Liver (tissue), 9 donors: ENCODE measurements around the gene TMEM176A. TPM values are rescaled to one million over a fixed set of nuclear protein-coding genes. Genes with fewer than 3 reads are reported as not detected.

Source experiments
- DNase-seq: peaks from one replicate; pipeline ENCODE4 v3.0.0-alpha.2; 2017; ENCODE audit warnings: low spot score
- H3K27ac ChIP-seq, 2 donors: one replicate each; pipeline ENCODE4 v1.7.0; 2013; ENCODE audit warnings: inconsistent platforms in 2 of 2, low read length in 2 of 2, control low read depth in 1 of 2, low read depth in 1 of 2, mild to moderate bottlenecking in 1 of 2
- H3K27me3 ChIP-seq, 4 donors: one replicate each; pipeline versions ENCODE4 v1.6.1 to v1.7.0; 2013; ENCODE audit warnings: low read length in 3 of 4, inconsistent platforms in 1 of 4, mild to moderate bottlenecking in 1 of 4, moderate library complexity in 1 of 4; ENCODE audit not compliant: control insufficient read depth in 4 of 4, insufficient read depth in 4 of 4
- H3K36me3 ChIP-seq, 4 donors: one replicate each; pipeline versions ENCODE4 v1.6.1 to v1.7.0; 2013; ENCODE audit warnings: low read length in 3 of 4, mild to moderate bottlenecking in 3 of 4, low read depth in 1 of 4, moderate library complexity in 1 of 4; ENCODE audit not compliant: control insufficient read depth in 4 of 4, insufficient read depth in 3 of 4
- H3K4me1 ChIP-seq, 4 donors: one replicate each; pipeline versions ENCODE4 v1.6.1 to v1.7.0; 2013; ENCODE audit warnings: low read length in 3 of 4, mild to moderate bottlenecking in 3 of 4, moderate library complexity in 1 of 4; ENCODE audit not compliant: control insufficient read depth in 4 of 4, insufficient read depth in 4 of 4
- H3K4me3 ChIP-seq, 3 donors: one replicate each; pipeline versions ENCODE4 v1.6.1 to v1.7.0; 2013; ENCODE audit warnings: low read length in 3 of 3, control low read depth in 1 of 3, low read depth in 1 of 3, mild to moderate bottlenecking in 1 of 3
- H3K9ac ChIP-seq, 2 donors: one replicate each; pipeline ENCODE4 v1.7.0; 2013; ENCODE audit warnings: low read length in 2 of 2, mild to moderate bottlenecking in 2 of 2, moderate library complexity in 2 of 2, control low read depth in 1 of 2, low read depth in 1 of 2
- H3K9me3 ChIP-seq, 4 donors: one replicate each; pipeline versions ENCODE4 v1.6.1 to v1.7.0; 2013; ENCODE audit warnings: low read length in 3 of 4; ENCODE audit not compliant: control insufficient read depth in 4 of 4
- EGR1 ChIP-seq, 2 donors: IDR thresholded peaks; 2 replicates each; pipeline ENCODE4 v1.6.1; 2016 to 2018; ENCODE audit warnings: antibody characterized with exemption in 2 of 2, low read depth in 2 of 2
- FOXA1 ChIP-seq: IDR thresholded peaks from 2 replicates; pipeline ENCODE4 v1.6.1; 2016; ENCODE audit warnings: antibody characterized with exemption
- FOXA2 ChIP-seq: IDR thresholded peaks from 2 replicates; pipeline ENCODE4 v1.6.1; 2016; ENCODE audit warnings: antibody characterized with exemption
- GABPA ChIP-seq, 2 donors: IDR thresholded peaks in 1 of 2; conservative IDR thresholded peaks in 1 of 2; 2 replicates each; pipeline ENCODE4 v1.6.1; 2016; ENCODE audit warnings: antibody characterized with exemption in 2 of 2, mild to moderate bottlenecking in 1 of 2, moderate library complexity in 1 of 2
- HNF4A ChIP-seq, 2 donors: conservative IDR thresholded peaks; 2 replicates each; pipeline ENCODE4 v1.6.1; 2016; ENCODE audit warnings: antibody characterized with exemption in 2 of 2, mild to moderate bottlenecking in 2 of 2
- HNF4G ChIP-seq: IDR thresholded peaks from 2 replicates; pipeline ENCODE4 v1.6.1; 2016; ENCODE audit warnings: antibody characterized with exemption
- JUND ChIP-seq, 2 donors: IDR thresholded peaks; 2 replicates each; pipeline ENCODE4 v1.6.1; 2016; ENCODE audit warnings: antibody characterized with exemption in 2 of 2
- NR2F2 ChIP-seq: IDR thresholded peaks from 2 replicates; pipeline ENCODE4 v1.6.1; 2016; ENCODE audit warnings: antibody characterized with exemption
- RAD21 ChIP-seq, 2 donors: IDR thresholded peaks; 2 replicates each; pipeline ENCODE4 v1.6.1; 2016; ENCODE audit warnings: antibody characterized with exemption in 2 of 2, mild to moderate bottlenecking in 2 of 2
- RXRA ChIP-seq, 2 donors: IDR thresholded peaks; 2 replicates each; pipeline ENCODE4 v1.6.1; 2017 to 2018; ENCODE audit warnings: antibody characterized with exemption in 2 of 2, mild to moderate bottlenecking in 1 of 2
- SP1 ChIP-seq: IDR thresholded peaks from 2 replicates; pipeline ENCODE4 v1.6.1; 2018; ENCODE audit warnings: antibody characterized with exemption, mild to moderate bottlenecking
- TAF1 ChIP-seq: conservative IDR thresholded peaks from 2 replicates; pipeline ENCODE4 v1.6.1; 2016; ENCODE audit warnings: antibody characterized with exemption, mild to moderate bottlenecking
- YY1 ChIP-seq: IDR thresholded peaks from 2 replicates; pipeline ENCODE4 v1.6.1; 2016; ENCODE audit warnings: antibody characterized with exemption, mild to moderate bottlenecking
- WGBS: extraction: QIAGEN DNeasy Blood & Tissue Kit; methylation state at CpG from one replicate; pipeline ENCODE4 v1.1.7; 2013; 5-methylcytosine and 5-hydroxymethylcytosine counted together
- polyA plus RNA-seq, 2 donors: library from polyadenylated mRNA; stranded (reverse) in 1 of 2; unstranded in 1 of 2; fragments of 200-250 nt in 1 of 2; fragments of >200 nt in 1 of 2; fragmentation: Nextera tagmentation in 1 of 2; extraction: Ambion mirVana in 1 of 2; gene quantifications; one replicate each; pipeline versions ENCODE4 v1.2.1 to v1.2.3, GENCODE V29; 2013 to 2015
- total RNA-seq, 2 donors: library from RNA; depleted of rRNA; stranded (reverse); fragments of >200 nt; gene quantifications; one replicate each; pipeline ENCODE4 v1.2.3, GENCODE V29; 2014
- TF ChIP-seq, protein P1 (sequence below): IDR thresholded peaks from 2 replicates; pipeline ENCODE4 v1.6.1; 2016; ENCODE audit warnings: antibody characterized with exemption
- TF ChIP-seq, protein P2 (sequence below): fragments of 150-350 bp; IDR thresholded peaks from 2 replicates; pipeline ENCODE4 v1.5.1; 2017; ENCODE audit warnings: improper control_type of control experiment, low read depth, low read length; ENCODE audit not compliant: missing input control
- TF ChIP-seq, protein P3 (sequence below): IDR thresholded peaks from 2 replicates; pipeline ENCODE4 v1.6.1; 2016; ENCODE audit warnings: antibody characterized with exemption
- TF ChIP-seq, protein P4 (sequence below): IDR thresholded peaks from 2 replicates; pipeline ENCODE4 v1.6.1; 2016; ENCODE audit warnings: antibody characterized with exemption, mild to moderate bottlenecking
- TF ChIP-seq, protein P5 (sequence below): IDR thresholded peaks from 2 replicates; pipeline ENCODE4 v1.6.1; 2016; ENCODE audit warnings: antibody characterized with exemption
- donor health status: healthy.
- donor health status: healthy.
- donor health status: healthy.
- donor health status: healthy.
- donor health status: healthy.

Gene TMEM176A
- total and polyA plus RNA-seq, 4 donors, result 346 to 703 (median 539) TPM

DNA sequence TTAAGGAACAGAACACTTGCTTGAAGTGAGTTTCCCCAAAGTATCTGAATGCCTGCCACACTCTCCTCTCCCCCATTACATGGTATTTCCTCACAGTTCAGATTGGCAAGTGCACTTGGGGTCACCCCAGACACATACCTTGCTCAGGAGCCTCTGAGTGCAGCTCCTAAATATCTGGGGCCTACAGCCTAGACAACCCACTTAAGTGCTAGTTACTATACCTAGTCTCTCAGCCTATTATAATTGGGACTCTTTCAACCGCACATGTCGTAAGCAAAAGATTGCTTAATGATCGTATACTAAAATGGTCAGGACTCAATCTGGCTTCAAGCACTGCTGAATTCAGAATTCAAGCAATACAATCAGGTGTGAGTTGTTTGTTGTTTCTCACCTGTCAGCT is 20.3 kb upstream of the TMEM176A start (continued):
- TF ChIP-seq HNF4G, result no peak
- no peak for TF ChIP-seq EGR1 (IDR thresholded peaks at IDR 0.05; ENCODE audit: low read depth in 2 of 2)

DNA sequence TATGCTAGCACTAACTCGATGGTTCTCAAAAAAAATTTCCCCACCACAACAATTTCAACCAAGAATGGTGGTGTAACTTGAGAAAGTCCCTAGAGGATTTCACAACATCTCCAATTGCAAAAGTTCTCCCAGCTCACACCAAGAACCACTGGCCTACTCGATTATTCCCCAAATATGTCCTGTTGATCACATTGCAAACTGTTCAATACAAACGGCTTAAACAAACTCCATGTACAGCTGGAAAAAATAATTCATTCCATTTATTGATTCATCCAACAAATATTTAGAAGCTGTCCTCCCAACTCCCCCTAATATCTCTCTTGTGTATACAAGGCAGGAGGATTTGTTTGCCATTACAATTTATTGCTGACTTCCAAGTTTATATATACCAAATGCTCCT is 19.5 kb upstream of the TMEM176A start:
- Histone ChIP-seq H3K9ac (no peak overlapping the region), H3K27me3 (no peaks in the 10 kb centered on the region), H3K4me3 (no peak overlapping the region), H3K27ac (peak overlapping the region; percentile 29 to 81), H3K36me3 (no peaks in the 10 kb centered on the region), H3K4me1 (peaks cover 9 to 57% (median 43%) of the 10 kb centered on the region in 4 donors), H3K9me3 (no peaks in the 10 kb centered on the region)
- 13% methylated on average over 3 of the region's 3 CpGs for WGBS
- no peak for DNase-seq
- TF ChIP-seq YY1 (peak; percentile 25), HNF4A (conservative IDR thresholded peaks at IDR 0.05) (peak in 1 of 2 donors; percentile 15), FOXA2 (no peak), EGR1 (IDR thresholded peaks at IDR 0.05; ENCODE audit: low read depth in 2 of 2) (no peak), GABPA (IDR thresholded peaks at IDR 0.05 in 1 of 2, conservative IDR thresholded peaks at IDR 0.05 in 1 of 2) (no peak), TAF1 (no peak), SP1 (peak; percentile 26), RXRA (IDR thresholded peaks at IDR 0.05) (peak in 1 of 2 donors; percentile 7), JUND (IDR thresholded peaks at IDR 0.05) (no peak)
- TF ChIP-seq, protein P1, sequence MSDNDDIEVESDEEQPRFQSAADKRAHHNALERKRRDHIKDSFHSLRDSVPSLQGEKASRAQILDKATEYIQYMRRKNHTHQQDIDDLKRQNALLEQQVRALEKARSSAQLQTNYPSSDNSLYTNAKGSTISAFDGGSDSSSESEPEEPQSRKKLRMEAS, result peak; percentile 16
- TF ChIP-seq, protein P2, sequence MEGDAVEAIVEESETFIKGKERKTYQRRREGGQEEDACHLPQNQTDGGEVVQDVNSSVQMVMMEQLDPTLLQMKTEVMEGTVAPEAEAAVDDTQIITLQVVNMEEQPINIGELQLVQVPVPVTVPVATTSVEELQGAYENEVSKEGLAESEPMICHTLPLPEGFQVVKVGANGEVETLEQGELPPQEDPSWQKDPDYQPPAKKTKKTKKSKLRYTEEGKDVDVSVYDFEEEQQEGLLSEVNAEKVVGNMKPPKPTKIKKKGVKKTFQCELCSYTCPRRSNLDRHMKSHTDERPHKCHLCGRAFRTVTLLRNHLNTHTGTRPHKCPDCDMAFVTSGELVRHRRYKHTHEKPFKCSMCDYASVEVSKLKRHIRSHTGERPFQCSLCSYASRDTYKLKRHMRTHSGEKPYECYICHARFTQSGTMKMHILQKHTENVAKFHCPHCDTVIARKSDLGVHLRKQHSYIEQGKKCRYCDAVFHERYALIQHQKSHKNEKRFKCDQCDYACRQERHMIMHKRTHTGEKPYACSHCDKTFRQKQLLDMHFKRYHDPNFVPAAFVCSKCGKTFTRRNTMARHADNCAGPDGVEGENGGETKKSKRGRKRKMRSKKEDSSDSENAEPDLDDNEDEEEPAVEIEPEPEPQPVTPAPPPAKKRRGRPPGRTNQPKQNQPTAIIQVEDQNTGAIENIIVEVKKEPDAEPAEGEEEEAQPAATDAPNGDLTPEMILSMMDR, result no peak
- TF ChIP-seq, protein P3, sequence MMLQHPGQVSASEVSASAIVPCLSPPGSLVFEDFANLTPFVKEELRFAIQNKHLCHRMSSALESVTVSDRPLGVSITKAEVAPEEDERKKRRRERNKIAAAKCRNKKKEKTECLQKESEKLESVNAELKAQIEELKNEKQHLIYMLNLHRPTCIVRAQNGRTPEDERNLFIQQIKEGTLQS, result no peak
- TF ChIP-seq, protein P4, sequence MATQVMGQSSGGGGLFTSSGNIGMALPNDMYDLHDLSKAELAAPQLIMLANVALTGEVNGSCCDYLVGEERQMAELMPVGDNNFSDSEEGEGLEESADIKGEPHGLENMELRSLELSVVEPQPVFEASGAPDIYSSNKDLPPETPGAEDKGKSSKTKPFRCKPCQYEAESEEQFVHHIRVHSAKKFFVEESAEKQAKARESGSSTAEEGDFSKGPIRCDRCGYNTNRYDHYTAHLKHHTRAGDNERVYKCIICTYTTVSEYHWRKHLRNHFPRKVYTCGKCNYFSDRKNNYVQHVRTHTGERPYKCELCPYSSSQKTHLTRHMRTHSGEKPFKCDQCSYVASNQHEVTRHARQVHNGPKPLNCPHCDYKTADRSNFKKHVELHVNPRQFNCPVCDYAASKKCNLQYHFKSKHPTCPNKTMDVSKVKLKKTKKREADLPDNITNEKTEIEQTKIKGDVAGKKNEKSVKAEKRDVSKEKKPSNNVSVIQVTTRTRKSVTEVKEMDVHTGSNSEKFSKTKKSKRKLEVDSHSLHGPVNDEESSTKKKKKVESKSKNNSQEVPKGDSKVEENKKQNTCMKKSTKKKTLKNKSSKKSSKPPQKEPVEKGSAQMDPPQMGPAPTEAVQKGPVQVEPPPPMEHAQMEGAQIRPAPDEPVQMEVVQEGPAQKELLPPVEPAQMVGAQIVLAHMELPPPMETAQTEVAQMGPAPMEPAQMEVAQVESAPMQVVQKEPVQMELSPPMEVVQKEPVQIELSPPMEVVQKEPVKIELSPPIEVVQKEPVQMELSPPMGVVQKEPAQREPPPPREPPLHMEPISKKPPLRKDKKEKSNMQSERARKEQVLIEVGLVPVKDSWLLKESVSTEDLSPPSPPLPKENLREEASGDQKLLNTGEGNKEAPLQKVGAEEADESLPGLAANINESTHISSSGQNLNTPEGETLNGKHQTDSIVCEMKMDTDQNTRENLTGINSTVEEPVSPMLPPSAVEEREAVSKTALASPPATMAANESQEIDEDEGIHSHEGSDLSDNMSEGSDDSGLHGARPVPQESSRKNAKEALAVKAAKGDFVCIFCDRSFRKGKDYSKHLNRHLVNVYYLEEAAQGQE, result no peak

DNA sequence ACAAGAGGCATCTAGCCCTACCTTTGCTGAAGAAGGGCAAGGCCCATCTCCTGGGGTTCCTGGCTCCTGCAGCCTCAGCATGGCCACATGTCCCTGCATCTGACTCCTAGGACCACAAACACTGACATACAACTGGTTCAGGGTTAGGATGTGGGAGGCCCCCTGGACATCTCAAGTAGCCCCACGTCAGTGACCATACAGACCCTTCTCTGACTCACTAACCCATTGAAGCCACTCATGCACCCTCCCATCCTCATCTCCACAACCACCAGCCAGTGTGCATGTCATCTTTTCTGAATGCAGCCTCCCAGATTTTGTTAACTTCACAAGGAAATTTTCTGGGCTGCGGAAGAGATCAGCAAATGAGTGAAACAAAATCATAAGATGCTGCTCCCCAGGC is 18.6 kb upstream of the TMEM176A start:
- Histone ChIP-seq H3K9me3 (no peaks in the 10 kb centered on the region), H3K4me3 (no peak overlapping the region), H3K27ac (peak overlapping the region; percentile 11 to 40), H3K27me3 (no peaks in the 10 kb centered on the region), H3K9ac (no peak overlapping the region), H3K36me3 (no peaks in the 10 kb centered on the region), H3K4me1 (peaks cover 9 to 54% (median 38%) of the 10 kb centered on the region in 4 donors)
- TF ChIP-seq, protein P5, sequence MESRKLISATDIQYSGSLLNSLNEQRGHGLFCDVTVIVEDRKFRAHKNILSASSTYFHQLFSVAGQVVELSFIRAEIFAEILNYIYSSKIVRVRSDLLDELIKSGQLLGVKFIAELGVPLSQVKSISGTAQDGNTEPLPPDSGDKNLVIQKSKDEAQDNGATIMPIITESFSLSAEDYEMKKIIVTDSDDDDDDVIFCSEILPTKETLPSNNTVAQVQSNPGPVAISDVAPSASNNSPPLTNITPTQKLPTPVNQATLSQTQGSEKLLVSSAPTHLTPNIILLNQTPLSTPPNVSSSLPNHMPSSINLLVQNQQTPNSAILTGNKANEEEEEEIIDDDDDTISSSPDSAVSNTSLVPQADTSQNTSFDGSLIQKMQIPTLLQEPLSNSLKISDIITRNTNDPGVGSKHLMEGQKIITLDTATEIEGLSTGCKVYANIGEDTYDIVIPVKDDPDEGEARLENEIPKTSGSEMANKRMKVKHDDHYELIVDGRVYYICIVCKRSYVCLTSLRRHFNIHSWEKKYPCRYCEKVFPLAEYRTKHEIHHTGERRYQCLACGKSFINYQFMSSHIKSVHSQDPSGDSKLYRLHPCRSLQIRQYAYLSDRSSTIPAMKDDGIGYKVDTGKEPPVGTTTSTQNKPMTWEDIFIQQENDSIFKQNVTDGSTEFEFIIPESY, result no peak
- TF ChIP-seq JUND (IDR thresholded peaks at IDR 0.05) (no peak), GABPA (IDR thresholded peaks at IDR 0.05 in 1 of 2, conservative IDR thresholded peaks at IDR 0.05 in 1 of 2) (no peak), EGR1 (IDR thresholded peaks at IDR 0.05; ENCODE audit: low read depth in 2 of 2) (no peak), RAD21 (IDR thresholded peaks at IDR 0.05) (no peak), HNF4G (no peak), TAF1 (no peak), YY1 (no peak), RXRA (IDR thresholded peaks at IDR 0.05) (no peak), NR2F2 (no peak), HNF4A (conservative IDR thresholded peaks at IDR 0.05) (no peak), FOXA1 (no peak), SP1 (no peak), FOXA2 (no peak)
- TF ChIP-seq, protein P1, result no peak
- TF ChIP-seq, protein P2, result no peak
- TF ChIP-seq, protein P3, result no peak
- DNase-seq, result no peak
- 92% methylated on average over 2 of the region's 2 CpGs for WGBS
